ENCODE measurements around the gene MMAB.
A peak's percentile ranks its signal among the peaks of the same experiment; 100 is the strongest.

Gene MMAB

DNA sequence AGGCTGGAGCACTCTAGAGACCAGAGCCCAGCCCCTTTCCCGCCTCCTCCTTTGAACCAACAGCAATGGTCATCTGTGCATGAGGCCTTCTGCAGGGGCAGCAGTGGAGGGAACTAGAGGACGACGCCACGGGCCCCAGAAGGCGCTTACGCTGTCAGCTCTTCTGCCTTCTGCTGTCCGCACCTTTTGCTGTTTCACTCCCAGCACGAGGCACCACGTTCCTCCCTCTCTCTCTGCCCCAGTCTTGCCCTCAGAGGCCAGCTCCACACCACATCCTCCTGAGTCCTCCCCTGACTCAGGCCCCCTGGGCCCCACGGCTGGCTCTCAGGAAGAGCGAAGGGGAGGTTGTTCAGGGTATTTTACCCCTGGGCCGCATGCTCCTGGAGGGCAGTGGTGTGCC is 15.5 kb downstream of the MMAB start:
- DNase-seq = peak; percentile 8

- DNase-seq = no peak
These were observed 16.1 kb downstream of the MMAB start for GRCh38 chr12:109557200-109557599.

DNA sequence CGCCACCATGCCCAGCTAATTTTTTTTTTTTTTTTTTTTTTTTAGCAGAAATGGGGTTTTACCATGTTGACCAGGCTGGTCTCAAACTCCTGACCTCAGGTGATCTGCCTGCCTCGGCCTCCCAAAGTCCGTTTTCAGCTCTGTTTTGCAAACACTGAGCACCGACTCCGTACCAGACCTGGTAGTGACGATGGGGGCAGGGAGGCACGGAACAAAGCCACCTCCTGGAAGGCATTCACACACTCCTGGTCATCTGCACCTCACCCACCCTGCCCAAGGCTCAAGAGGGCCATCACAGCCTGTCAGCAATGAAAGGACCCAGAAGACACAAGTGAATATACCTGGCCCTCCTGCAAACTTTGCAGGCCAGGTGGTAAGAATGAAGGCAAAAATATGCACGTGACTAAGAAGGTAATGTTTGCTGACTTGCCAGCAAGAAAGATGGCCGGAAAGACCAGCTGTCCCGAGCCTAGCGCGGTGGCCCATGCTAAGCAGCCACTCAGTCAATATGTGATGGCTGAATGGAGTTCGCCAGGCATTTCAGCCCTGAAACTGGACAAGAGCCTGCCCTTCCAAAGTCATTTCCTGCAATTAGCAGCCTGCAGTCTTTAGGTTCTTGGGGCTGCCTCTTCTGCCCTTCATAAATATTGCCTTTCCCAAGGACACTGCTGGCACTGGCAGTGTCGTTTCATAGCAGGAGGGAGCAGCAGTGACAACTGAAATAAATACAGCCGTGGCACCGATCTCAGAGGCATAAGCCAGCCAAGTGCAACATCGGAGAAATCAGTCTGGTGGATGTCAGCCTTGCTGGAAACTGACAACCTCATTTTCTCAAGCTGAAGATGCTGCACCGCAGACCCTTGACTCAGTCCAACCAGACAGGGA is 17.6 kb downstream of the MMAB start:
- DNase-seq = no peak

GRCh38 chr12:109554761-109555160 is 18.5 kb downstream of the MMAB start:
- DNase-seq = no peak

- no peak for DNase-seq
These were observed 19.3 kb downstream of the MMAB start for GRCh38 chr12:109553906-109554500.

DNA sequence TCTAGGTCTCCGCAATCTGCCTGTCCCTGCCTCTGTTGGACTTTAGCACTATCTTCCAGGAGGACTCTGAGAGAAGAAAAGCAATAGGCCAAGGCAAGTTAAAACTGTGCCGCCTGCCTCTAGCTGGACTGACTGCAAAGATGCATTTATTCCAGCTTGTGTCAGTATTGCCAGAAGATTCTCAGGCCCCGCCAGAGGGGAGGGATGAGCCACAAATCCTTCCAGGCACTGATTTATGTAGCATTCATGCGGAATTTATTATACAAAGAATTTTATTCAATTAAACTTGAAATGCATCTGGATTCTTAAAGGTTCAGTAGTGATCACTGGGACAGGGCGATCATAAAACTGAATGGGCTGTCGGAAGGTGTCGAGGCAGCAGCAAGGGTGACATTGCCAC is 19.8 kb downstream of the MMAB start:
- no peak for DNase-seq

- no peak for DNase-seq
These were observed 20.3 kb downstream of the MMAB start for GRCh38 chr12:109552971-109553370.

DNA sequence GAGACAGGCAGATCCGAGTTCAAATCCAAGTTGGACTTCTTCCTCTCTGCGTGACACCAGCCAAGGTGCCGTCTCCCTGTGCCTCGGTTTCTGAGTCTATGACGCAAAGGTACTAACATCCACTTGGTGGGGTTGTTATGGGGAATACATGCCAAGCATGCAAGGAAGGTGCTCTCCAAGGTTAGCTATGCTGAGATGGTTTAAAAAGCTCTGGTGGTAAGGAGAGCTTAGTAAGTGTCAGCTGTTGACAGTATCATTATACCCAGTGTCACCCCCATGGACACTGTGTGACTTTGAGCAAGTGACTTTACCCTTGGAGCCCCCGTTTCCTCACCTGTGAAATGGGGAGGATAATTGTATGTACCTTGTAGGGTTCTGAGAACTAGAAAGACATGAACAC is 22.2 kb downstream of the MMAB start:
- no peak for DNase-seq

GRCh38 chr12:109550281-109550680 is 23.0 kb downstream of the MMAB start:
- DNase-seq = no peak

- no peak for DNase-seq
These were observed 23.6 kb downstream of the MMAB start for GRCh38 chr12:109549613-109550270.

DNA sequence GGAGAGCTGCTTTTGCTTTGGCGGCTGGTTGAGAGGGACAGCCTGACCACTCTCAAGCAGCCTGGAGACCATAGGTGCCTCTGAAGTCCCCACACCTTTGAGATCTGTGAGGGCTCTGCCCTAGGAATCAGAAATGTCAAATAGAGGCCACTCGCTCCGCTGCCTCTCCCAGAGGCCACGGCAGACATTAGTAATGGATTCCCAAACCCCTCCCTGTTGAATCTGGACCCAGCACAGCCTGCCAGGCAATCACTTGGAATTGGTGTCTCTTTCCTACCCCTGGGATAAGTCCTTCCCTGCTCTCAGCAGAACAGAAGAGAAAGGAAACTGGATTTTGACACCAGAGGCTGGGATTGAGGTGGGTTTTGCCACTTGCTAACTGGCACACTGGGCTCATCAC is 25.0 kb downstream of the MMAB start:
- DNase-seq = no peak

DNA sequence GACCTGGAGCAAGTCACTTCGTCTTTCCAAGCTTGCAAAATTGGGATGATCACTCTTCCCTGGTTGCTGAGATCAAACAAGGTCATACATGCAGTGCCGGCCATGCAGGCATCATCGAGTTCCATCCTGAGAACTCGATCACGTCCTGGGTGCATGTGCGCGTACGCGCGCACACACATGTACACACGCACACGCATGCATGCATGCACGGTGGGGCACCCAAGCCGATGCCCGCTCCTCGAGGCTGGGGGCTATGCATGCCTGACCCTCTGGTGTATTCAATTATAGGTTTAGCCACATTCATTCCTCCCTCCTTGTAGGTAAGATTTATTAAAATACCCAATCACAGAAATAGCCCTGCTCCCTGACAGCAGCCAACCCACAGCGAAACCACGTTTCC is 26.0 kb downstream of the MMAB start:
- no peak for DNase-seq

DNA sequence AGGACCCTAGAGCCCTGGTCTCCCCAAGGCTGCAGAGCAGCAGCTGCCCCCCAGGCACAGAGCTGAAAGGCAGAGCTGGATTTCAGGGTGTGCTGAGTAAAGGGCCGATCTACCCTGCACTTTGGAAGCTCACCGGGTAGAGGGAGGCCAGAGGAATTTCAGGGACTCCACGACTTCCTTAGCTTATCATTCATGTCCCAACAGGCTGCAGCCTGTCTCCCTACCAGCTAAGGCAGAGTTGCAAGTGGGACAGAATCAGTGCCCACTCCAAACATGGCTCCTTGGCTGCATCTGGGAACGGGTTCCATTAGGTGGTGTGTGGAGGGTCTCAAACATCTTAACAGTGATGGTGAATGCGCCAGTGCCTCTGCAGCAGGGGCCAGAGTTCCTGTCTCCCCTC is 27.5 kb downstream of the MMAB start:
- no peak for DNase-seq

DNA sequence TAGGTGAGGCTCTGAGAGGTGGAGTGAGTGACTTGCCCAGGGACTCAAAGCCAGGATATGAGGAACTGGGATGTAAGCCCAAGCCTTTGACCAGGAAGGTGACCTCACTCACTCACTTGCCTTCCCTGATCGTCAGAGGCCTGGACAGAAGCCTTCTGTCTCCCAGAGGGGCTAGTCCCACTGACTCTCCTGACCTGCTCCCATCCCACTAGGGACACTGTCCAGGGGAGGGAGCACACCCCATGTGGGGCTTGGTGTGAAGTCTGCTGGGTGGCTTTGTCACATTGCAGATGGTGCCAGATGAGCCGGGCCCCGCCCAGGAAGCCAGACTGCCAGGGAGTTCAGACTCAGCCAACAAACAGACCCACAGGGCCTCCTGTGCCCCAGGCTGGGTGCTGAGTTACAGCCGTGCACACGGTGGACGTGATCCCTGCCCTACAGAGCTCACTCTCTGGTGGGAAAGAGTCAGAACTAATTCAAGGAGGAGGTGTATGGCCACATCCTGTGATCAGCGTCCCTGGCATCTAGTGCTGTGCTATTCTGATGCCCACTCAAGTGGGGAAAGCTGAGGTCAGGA is 28.3 kb downstream of the MMAB start:
- peak; percentile 61 for DNase-seq

GRCh38 chr12:109542876-109543275 is 30.4 kb downstream of the MMAB start:
- no peak for DNase-seq

- peak; percentile 80 for DNase-seq
These were observed 31.3 kb downstream of the MMAB start for GRCh38 chr12:109542014-109542413.

DNA sequence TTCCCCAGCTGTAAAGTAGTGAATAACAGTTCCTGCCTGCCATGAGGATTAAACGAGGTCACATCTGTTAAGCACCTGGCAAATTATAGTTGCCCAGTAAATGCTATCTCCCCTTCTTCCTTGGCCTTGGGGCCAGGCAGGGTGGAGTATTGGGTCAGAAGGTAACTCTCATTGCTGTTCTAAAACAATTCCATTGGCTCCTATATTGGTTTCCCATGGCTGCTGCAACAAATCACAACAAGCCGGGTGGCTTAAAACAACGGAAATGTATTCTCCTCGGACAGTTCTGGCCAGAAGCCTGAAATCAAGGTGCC is 31.9 kb downstream of the MMAB start:
- peak; percentile 9 for DNase-seq

DNA sequence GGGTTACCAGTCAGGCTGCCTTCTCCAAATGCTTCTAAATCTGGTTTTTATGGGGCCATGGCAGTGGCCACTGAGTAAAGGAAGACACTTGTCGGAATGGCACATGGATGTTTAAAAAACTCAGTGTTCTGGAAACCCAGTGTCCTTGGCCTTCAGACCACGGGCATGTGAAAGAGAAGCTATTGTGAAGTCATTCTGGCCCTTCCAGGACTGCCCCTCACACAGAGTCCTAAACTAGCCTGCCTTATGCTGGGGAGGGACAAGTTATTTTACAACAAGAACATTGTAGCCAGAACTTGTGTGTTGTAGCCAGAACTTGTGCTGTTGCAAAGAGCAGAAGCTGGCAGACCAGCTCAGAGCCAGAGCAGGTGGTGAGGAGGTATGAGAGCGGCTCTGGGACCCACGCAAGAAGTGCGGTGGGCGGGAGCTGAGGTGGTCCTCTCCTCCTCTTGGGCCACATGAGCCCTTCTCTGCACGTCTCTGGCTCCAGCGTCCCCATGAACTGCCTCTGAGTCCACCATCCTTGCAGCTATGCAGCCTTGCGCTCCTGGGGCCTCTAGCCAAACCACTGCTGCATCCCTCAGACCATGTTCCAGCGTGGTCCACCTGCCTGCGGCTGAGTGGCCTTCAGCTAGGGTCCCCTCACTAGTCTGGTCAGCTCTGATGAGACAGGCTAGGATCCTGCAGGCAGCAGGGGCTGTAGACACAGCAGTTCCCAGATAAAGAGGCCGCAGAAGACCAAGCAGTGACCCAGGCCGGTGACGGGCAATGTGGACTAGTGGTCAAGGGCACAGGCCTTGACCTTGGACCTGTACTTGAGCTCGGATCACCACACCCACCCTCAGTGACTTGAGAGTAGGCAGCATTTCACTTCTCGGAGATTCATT is 32.5 kb downstream of the MMAB start:
- no peak for DNase-seq

GRCh38 chr12:109539508-109539907 is 33.8 kb downstream of the MMAB start:
- peak; percentile 80 for DNase-seq

DNA sequence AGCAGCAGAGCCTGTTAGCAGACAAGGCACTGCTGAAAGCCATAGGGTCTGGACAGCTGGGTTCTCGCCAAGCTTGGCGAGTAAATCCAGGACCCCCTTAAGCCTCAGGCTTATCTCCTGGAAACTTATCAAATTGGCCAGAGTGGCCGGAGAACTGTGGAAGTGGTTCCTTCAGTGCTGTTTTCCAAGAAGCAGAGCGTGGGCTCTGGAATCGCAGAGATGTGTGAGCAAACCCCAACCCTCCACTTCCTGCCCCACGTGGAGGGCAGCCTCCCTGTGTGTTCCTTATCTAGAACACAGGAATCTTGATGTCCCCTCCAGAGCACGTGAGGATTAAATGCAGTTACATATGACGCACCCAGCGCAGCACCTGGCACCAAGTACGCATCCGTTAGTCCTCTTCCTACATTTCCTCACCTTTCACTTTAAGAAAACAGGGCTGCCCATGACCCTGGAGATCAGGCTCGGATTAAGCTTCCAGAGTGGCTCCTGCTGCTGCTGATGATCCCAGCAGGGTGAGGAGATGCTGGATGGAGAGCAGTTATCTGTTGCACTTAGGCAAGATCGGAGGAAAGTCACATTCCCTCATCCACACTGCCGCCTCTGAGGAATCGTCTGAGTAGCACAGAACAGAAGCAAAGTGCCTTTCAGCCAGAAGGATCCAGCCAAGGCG is 35.0 kb downstream of the MMAB start:
- DNase-seq = no peak

DNA sequence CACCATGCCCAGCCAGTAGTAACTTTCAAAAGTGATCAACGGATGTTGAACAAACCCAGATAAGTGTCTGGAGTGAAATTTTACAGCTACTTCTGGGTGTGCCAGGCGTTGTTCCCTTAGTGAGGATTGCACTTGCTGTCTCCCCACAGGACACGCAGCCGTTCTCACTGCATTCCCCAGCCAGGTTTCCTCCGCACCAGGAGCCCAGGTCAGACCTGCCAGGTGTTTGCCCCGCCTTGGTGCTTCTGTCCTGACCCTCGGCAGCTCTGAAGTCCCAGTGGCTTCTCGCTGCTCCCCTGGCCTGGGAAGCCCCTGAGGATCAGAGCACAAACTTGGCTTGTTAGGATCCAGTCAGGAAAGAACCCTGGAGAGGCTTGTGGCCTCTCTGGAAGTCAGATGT is 36.2 kb downstream of the MMAB start:
- no peak for DNase-seq

DNA sequence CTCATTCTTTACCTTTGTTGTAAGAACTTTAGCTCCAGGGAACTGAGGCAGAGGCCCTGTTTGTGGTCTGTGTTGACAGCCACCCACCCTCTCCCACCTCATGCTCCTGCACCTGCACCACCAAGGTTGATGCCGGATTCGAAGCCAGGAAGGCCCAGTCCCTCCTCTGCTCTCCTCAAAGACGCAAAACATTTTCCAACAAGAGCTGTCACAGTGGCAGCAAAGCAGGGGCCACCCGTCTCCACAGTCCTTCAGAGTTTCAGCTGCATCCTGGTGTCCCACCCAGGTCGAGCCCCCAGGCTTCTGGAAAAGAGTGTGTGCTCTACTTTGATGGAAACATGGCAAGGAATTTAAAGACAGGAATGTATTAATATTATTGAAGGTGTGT is 37.4 kb downstream of the MMAB start:
- no peak for DNase-seq
